Measurements from ENCODE around the gene INPP4A.

DNA sequence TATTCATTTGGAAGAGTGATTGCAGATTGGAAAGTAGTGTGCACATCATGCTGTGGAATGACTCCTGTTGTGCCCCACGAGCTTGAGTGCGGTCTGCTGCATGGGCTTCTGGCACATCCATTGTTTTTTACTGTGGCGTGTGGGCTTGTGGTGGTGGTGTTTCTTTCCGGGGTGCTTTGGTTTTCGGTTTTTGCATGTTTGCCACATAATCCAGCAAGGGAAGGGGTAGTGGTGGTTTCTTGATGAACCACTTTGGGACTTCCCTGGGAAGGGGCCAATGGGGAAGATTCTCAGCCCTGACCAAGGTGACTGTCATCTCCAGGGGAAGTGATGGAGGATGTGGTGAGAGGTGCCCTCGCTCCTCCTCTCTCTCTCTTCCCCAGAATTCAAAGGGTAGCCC, 106.7 kb downstream of the INPP4A start:
- TF ChIP-seq, protein P1, sequence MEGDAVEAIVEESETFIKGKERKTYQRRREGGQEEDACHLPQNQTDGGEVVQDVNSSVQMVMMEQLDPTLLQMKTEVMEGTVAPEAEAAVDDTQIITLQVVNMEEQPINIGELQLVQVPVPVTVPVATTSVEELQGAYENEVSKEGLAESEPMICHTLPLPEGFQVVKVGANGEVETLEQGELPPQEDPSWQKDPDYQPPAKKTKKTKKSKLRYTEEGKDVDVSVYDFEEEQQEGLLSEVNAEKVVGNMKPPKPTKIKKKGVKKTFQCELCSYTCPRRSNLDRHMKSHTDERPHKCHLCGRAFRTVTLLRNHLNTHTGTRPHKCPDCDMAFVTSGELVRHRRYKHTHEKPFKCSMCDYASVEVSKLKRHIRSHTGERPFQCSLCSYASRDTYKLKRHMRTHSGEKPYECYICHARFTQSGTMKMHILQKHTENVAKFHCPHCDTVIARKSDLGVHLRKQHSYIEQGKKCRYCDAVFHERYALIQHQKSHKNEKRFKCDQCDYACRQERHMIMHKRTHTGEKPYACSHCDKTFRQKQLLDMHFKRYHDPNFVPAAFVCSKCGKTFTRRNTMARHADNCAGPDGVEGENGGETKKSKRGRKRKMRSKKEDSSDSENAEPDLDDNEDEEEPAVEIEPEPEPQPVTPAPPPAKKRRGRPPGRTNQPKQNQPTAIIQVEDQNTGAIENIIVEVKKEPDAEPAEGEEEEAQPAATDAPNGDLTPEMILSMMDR (IDR thresholded peaks at IDR 0.05), result no peak
- TF ChIP-seq POLR2A (IDR thresholded peaks at IDR 0.05), result no peak

Data from esophagus squamous epithelium (tissue), 4 donors.